GM21576 (cell line): ENCODE results near the gene ABHD1.
"Not testable (repeated sequence)": the region's sequence is repeated elsewhere in the genome, so short reads cannot be mapped to it uniquely, and the experiment has no call there.

Experiments used
- ATAC-seq: cut with Tn5 transposase; IDR thresholded peaks from one replicate; pipeline ENCODE4 v1.9.1; 2021; ENCODE audit warnings: mild to moderate bottlenecking, moderate library complexity; ENCODE audit not compliant: unreplicated experiment

Gene ABHD1

GRCh38 chr2:27162151-27163121 is 38.8 kb downstream of the ABHD1 start:
- no peak for ATAC-seq

GRCh38 chr2:27164960-27165763 is 41.5 kb downstream of the ABHD1 start:
- ATAC-seq, result peak; percentile 63

- no peak for ATAC-seq
Observed at GRCh38 chr2:27170581-27171337, 47.1 kb downstream of the ABHD1 start.

GRCh38 chr2:27171351-27171848 is 47.8 kb downstream of the ABHD1 start:
- ATAC-seq, result no peak

GRCh38 chr2:27174638-27175037 is 51.0 kb downstream of the ABHD1 start:
- no peak for ATAC-seq

GRCh38 chr2:27175330-27175729 is 51.7 kb downstream of the ABHD1 start:
- ATAC-seq, result no peak

- ATAC-seq, result not testable (repeated sequence)
Observed at GRCh38 chr2:27175781-27176180, 52.2 kb downstream of the ABHD1 start.

GRCh38 chr2:27177441-27178351 is 54.1 kb downstream of the ABHD1 start:
- no peak for ATAC-seq

GRCh38 chr2:27178469-27178868 is 54.9 kb downstream of the ABHD1 start:
- ATAC-seq, result no peak

GRCh38 chr2:27179344-27180000 is 55.9 kb downstream of the ABHD1 start:
- ATAC-seq, result no peak
